ENCODE data around the gene SIGLEC9. TPM values are rescaled to one million over a fixed set of nuclear protein-coding genes. Genes with fewer than 3 reads are reported as not detected.
"Not testable (repeated sequence)": the region's sequence is repeated elsewhere in the genome, so short reads cannot be mapped to it uniquely, and the experiment has no call there.

The SIGLEC9 gene
- total and polyA plus RNA-seq, 2 donors (not counting 1 experiment from before 2014, with no cell fraction given), result 0.72 TPM; not detected in 1

DNA sequence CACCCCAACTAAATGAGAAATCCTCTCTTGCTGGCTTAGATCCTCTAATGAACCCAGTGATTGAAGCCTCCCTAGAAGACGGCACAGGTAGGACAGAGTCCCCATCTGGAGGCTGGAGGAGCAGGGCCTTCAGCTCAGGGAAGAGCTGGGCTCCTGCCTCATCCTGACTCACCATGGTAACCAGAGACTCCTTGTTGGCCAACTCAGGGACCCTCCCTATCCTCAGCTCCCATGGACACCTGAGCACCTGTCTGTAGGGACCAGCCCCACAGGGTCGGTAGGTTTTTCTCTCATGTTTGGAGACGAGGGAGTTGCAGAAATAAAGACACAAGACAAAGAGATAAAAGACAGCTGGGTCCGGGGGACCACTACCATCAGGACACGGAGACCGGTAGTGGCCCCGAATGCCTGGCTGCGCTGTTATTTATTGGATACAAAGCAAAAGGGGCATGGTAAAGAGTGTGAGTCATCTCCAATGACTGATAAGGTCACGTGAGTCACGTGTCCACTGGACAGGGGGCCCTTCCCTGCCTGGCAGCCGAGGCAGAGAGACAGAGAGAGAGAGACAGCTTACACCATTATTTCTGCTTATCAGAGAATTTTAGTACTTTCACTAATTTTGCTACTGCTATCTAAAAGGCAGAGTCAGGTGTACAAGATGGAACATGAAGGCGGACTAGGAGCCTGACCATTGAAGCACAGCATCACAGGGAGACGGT lies 44.0 kb downstream of the SIGLEC9 start:
- no peak overlapping the region for H3K27ac Mint-ChIP-seq
- Histone ChIP-seq H3K4me2 (replicated peaks; ENCODE audit: low read depth, low read length, poor library complexity, severe bottlenecking) (no peak overlapping the region), H3K9me3 (ENCODE audit: control extremely low read depth in 1 of 3, control insufficient read depth in 2 of 3, insufficient read depth in 1 of 3, low read length in 2 of 3) (no peaks in the 10 kb centered on the region), H3K79me2 (ENCODE audit: control insufficient read depth, insufficient read depth, low read length) (no peaks in the 10 kb centered on the region), H4K20me1 (ENCODE audit: control insufficient read depth, insufficient read depth, low read length, poor library complexity, severe bottlenecking) (no peaks in the 10 kb centered on the region), H3K4me3 (ENCODE audit: control extremely low read depth in 1 of 5, extremely low read depth in 1 of 5, insufficient read depth in 1 of 5, low read depth in 2 of 5, low read length in 4 of 5) (no peak overlapping the region), H2AFZ (ENCODE audit: insufficient read depth, low read depth, low read length, poor library complexity, severe bottlenecking) (no peak overlapping the region), H3K27ac (ENCODE audit: low read length in 2 of 2) (no peak overlapping the region), H3K36me3 (replicated peaks in 1 of 2; ENCODE audit: control extremely low read depth in 1 of 2, control insufficient read depth in 1 of 2, extremely low read depth in 1 of 2, insufficient read depth in 2 of 2, low read length in 1 of 2) (no peaks in the 10 kb centered on the region), H3K9ac (ENCODE audit: low read length) (no peak overlapping the region), H3K4me1 (ENCODE audit: control insufficient read depth in 2 of 2, insufficient read depth in 2 of 2, low read length in 2 of 2) (no peaks in the 10 kb centered on the region), H3K27me3 (replicated peaks in 1 of 4; ENCODE audit: control extremely low read depth in 1 of 4, control insufficient read depth in 3 of 4, insufficient read depth in 4 of 4, low read length in 3 of 4) (peaks cover 0 to 15% (median 3%) of the 10 kb centered on the region in 4 experiments)
- peaks cover 37% of the 10 kb centered on the region for H3K27me3 Mint-ChIP-seq
- intact Hi-C loops (cut with micrococcal nuclease), result no loop called here
- no peaks in the 10 kb centered on the region for H3K4me1 Mint-ChIP-seq
- ChIA-PET CTCF (interaction anchor here (0.6 to 2.0 kb wide), 6 partner anchors 10 to 274 kb away, joined by 3 to 6 read pairs (median 4); no protein-coding TSS in a partner anchor), POLR2A (no interaction called here)
- 87% methylated on average over 12 of the region's 13 CpGs for WGBS (ENCODE audit: insufficient coverage)
- ATAC-seq (ENCODE audit: low read depth), result no peak
- H3K9me3 Mint-ChIP-seq (ENCODE audit: insufficient read depth), result no peaks in the 10 kb centered on the region
- DNase-seq, result no peak
- no peak for TF ChIP-seq EZH2 (IDR thresholded peaks at IDR 0.05; ENCODE audit: borderline replicate concordance, insufficient read depth, low read depth, low read length, poor library complexity, severe bottlenecking)
- TF ChIP-seq, protein P1, sequence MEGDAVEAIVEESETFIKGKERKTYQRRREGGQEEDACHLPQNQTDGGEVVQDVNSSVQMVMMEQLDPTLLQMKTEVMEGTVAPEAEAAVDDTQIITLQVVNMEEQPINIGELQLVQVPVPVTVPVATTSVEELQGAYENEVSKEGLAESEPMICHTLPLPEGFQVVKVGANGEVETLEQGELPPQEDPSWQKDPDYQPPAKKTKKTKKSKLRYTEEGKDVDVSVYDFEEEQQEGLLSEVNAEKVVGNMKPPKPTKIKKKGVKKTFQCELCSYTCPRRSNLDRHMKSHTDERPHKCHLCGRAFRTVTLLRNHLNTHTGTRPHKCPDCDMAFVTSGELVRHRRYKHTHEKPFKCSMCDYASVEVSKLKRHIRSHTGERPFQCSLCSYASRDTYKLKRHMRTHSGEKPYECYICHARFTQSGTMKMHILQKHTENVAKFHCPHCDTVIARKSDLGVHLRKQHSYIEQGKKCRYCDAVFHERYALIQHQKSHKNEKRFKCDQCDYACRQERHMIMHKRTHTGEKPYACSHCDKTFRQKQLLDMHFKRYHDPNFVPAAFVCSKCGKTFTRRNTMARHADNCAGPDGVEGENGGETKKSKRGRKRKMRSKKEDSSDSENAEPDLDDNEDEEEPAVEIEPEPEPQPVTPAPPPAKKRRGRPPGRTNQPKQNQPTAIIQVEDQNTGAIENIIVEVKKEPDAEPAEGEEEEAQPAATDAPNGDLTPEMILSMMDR (IDR thresholded peaks at IDR 0.05), result no peak
- H3K4me3 Mint-ChIP-seq, result no peak overlapping the region

DNA sequence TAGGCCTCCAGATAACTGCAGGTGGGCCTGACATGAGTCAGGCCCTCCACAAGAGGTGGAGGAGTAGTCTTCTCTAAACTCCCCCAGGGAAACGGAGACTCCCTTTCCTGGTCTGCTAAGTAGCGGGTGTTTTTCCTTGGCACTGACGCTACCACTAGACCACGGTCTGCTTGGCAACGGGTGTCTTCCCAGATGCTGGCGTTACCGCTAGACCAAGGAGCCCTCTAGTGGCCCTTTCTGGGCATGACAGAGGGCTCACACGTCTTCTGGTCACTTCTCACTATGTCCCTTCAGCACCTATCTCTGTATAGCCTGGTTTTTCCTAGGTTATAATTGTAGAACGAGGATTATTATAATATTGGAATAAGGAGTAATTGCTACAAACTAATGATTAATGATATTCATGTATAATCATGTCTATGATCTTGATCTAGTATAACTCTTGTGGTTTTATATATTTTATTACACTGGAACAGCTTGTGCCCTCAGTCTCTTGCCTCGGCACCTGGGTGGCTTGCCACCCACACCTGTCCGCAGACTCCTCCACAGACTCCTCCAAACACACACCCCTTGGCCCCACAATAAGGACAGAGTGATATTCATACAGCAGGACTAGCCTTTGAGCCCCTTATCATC lies 44.7 kb downstream of the SIGLEC9 start:
- CTCF ChIA-PET, result interaction anchor here (0.6 to 2.0 kb wide), 4 partner anchors 10 to 264 kb away, joined by 3 to 6 read pairs (median 4); no protein-coding TSS in a partner anchor
- intact Hi-C loops (cut with micrococcal nuclease), result not testable (repeated sequence)

More for the DNA sequence above, 44.7 kb downstream of the SIGLEC9 start:
- H3K36me3 ChIP-seq (replicated peaks in 1 of 2; ENCODE audit: control extremely low read depth in 1 of 2, control insufficient read depth in 1 of 2, extremely low read depth in 1 of 2, insufficient read depth in 2 of 2, low read length in 1 of 2); H3K4me3 ChIP-seq (ENCODE audit: control extremely low read depth in 1 of 5, extremely low read depth in 1 of 5, insufficient read depth in 1 of 5, low read depth in 2 of 5, low read length in 4 of 5); ATAC-seq (ENCODE audit: low read depth); H2AFZ ChIP-seq (ENCODE audit: insufficient read depth, low read depth, low read length, poor library complexity, severe bottlenecking); H3K9me3 Mint-ChIP-seq (ENCODE audit: insufficient read depth); H4K20me1 ChIP-seq (ENCODE audit: control insufficient read depth, insufficient read depth, low read length, poor library complexity, severe bottlenecking); H3K4me3 Mint-ChIP-seq; H3K4me1 Mint-ChIP-seq; H3K9ac ChIP-seq (ENCODE audit: low read length); H3K79me2 ChIP-seq (ENCODE audit: control insufficient read depth, insufficient read depth, low read length); H3K4me1 ChIP-seq (ENCODE audit: control insufficient read depth in 2 of 2, insufficient read depth in 2 of 2, low read length in 2 of 2); H3K9me3 ChIP-seq (ENCODE audit: control extremely low read depth in 1 of 3, control insufficient read depth in 2 of 3, insufficient read depth in 1 of 3, low read length in 2 of 3); H3K27ac Mint-ChIP-seq; POLR2A ChIA-PET; H3K4me2 ChIP-seq (replicated peaks; ENCODE audit: low read depth, low read length, poor library complexity, severe bottlenecking); H3K27ac ChIP-seq (ENCODE audit: low read length in 2 of 2): not testable (repeated sequence)
- DNase-seq, result peak; percentile 58
- H3K27me3 Mint-ChIP-seq, result peaks cover 34% of the 10 kb centered on the region
- H3K27me3 ChIP-seq (replicated peaks in 1 of 4; ENCODE audit: control extremely low read depth in 1 of 4, control insufficient read depth in 3 of 4, insufficient read depth in 4 of 4, low read length in 3 of 4), result peaks cover 0 to 17% (median 3%) of the 10 kb centered on the region in 4 experiments
- TF ChIP-seq, protein P1 (IDR thresholded peaks at IDR 0.05), result peak; percentile 95
- 14% methylated on average over 8 of the region's 11 CpGs for WGBS (ENCODE audit: insufficient coverage)
